Calu3 (cell line): ENCODE measurements around the gene ARHGEF26. TPM values are rescaled to one million over a fixed set of nuclear protein-coding genes. Genes with fewer than 3 reads are reported as not detected.

Source experiments
- BruUV-seq: library from RNA; stranded (reverse); fragments of 400-500 nt; replicated peaks from 2 replicates; lab custom pipeline; 2021; lab: Mats Ljungman, UMichigan
- CTCF ChIA-PET: fragments of 300-600 bp; sonication (Branson Sonifier 250); formaldehyde crosslinking; loops from one replicate; lab custom pipeline; 2022; ENCODE audit warnings: antibody characterized with exemption; lab: Charles Lee
- DNase-seq: peaks from one replicate; pipeline ENCODE4 v3.0.0; 2022
- H3K27ac Mint-ChIP-seq: one replicate; pipeline ENCODE4 v1.8.0; 2022; ENCODE audit warnings: mixed read lengths; ENCODE audit not compliant: unreplicated experiment
- H3K27me3 Mint-ChIP-seq: one replicate; pipeline ENCODE4 v1.8.0; 2022; ENCODE audit warnings: mixed read lengths; ENCODE audit not compliant: unreplicated experiment
- H3K36me3 Mint-ChIP-seq: one replicate; pipeline ENCODE4 v1.8.0; 2022; ENCODE audit warnings: mild to moderate bottlenecking, moderate library complexity, mixed read lengths; ENCODE audit not compliant: insufficient read depth, unreplicated experiment
- H3K4me1 Mint-ChIP-seq: one replicate; pipeline ENCODE4 v1.8.0; 2022; ENCODE audit warnings: mild to moderate bottlenecking, low read depth, mixed read lengths; ENCODE audit not compliant: unreplicated experiment
- H3K4me3 Mint-ChIP-seq: one replicate; pipeline ENCODE4 v1.8.0; 2022; ENCODE audit warnings: mild to moderate bottlenecking, low read depth, moderate library complexity, mixed read lengths; ENCODE audit not compliant: unreplicated experiment
- H3K9me3 Mint-ChIP-seq: one replicate; pipeline ENCODE4 v1.8.0; 2022; ENCODE audit warnings: low read depth, mixed read lengths; ENCODE audit not compliant: unreplicated experiment
- intact Hi-C: fragments of 100-400 bp; cut with micrococcal nuclease; formaldehyde crosslinking; loops from one replicate; pipeline ENCODE4 v1.10.0; 2022; ENCODE audit not compliant: unreplicated experiment
- total RNA-seq: library from RNA; stranded (reverse); gene quantifications from 2 replicates; pipeline ENCODE4 v1.2.3, GENCODE V29; 2022
- TF ChIP-seq, protein P1 (sequence below): fragments of 200-600 bp; IDR thresholded peaks from one replicate; pipeline ENCODE4 v1.8.0; 2022; ENCODE audit warnings: antibody characterized with exemption; ENCODE audit not compliant: unreplicated experiment

The ARHGEF26 gene
- total RNA-seq, 1 experiment from 2014 or later, result 21.4 TPM

DNA sequence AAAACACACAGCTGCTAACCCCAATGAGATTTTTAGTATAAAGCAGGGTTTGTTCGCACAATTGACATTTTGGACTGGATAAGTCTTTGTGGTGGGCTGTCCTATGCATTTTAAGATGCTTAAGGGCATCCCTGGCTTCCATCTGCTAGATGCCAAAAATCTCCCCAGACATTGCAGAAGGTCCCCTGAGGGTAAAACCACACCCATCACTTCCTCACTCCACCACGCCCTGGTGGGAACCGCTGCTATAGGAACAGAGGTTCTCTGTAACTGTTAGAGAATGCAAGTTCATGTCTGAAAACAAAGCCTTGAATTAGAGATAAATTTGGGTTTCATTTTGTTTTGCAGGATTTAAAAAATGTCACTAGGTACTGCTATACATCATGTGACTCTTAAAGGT lies 67.7 kb downstream of the ARHGEF26 start:
- H3K27me3 Mint-ChIP-seq, result no peaks in the 10 kb centered on the region
- no peak overlapping the region for H3K4me3 Mint-ChIP-seq
- DNase-seq, result no peak
- CTCF ChIA-PET, result interaction anchor here (0.6 kb wide), 1 partner anchor 99 kb away, joined by 4 read pairs; no protein-coding TSS in a partner anchor
- TF ChIP-seq, protein P1, sequence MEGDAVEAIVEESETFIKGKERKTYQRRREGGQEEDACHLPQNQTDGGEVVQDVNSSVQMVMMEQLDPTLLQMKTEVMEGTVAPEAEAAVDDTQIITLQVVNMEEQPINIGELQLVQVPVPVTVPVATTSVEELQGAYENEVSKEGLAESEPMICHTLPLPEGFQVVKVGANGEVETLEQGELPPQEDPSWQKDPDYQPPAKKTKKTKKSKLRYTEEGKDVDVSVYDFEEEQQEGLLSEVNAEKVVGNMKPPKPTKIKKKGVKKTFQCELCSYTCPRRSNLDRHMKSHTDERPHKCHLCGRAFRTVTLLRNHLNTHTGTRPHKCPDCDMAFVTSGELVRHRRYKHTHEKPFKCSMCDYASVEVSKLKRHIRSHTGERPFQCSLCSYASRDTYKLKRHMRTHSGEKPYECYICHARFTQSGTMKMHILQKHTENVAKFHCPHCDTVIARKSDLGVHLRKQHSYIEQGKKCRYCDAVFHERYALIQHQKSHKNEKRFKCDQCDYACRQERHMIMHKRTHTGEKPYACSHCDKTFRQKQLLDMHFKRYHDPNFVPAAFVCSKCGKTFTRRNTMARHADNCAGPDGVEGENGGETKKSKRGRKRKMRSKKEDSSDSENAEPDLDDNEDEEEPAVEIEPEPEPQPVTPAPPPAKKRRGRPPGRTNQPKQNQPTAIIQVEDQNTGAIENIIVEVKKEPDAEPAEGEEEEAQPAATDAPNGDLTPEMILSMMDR, result no peak
- no peaks in the 10 kb centered on the region for H3K36me3 Mint-ChIP-seq
- BruUV-seq, result no TSS peak
- H3K9me3 Mint-ChIP-seq, result no peaks in the 10 kb centered on the region
- intact Hi-C loops, result no loop called here
- no peak overlapping the region for H3K27ac Mint-ChIP-seq
- H3K4me1 Mint-ChIP-seq, result no peaks in the 10 kb centered on the region

DNA sequence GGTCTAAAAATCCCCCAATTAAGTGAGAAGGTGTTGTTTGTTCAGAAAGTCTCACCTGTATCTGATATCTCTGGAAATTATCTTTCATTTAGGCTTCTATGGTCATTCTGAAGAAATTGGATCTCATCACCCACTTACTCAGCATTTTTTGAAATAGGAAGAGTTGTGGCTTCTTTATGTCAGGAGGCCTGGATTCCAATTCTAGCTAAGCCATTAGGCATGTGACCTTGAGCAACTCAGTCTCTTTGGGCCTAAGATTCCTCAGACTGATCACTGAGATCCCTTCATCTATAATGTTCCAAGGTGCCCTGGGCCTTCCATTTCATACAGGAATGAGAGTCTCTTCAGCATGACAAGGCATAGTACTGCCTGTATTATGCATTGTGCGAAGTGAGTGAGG lies 70.3 kb downstream of the ARHGEF26 start:
- CTCF ChIA-PET, result no interaction called here
- Mint-ChIP-seq H3K4me3 (no peak overlapping the region), H3K27me3 (no peaks in the 10 kb centered on the region), H3K4me1 (no peaks in the 10 kb centered on the region), H3K9me3 (no peaks in the 10 kb centered on the region), H3K36me3 (peaks cover 5% of the 10 kb centered on the region), H3K27ac (no peak overlapping the region)
- BruUV-seq, result no TSS peak
- intact Hi-C loops, result no loop called here
- no peak for DNase-seq
- TF ChIP-seq, protein P1, result no peak

DNA sequence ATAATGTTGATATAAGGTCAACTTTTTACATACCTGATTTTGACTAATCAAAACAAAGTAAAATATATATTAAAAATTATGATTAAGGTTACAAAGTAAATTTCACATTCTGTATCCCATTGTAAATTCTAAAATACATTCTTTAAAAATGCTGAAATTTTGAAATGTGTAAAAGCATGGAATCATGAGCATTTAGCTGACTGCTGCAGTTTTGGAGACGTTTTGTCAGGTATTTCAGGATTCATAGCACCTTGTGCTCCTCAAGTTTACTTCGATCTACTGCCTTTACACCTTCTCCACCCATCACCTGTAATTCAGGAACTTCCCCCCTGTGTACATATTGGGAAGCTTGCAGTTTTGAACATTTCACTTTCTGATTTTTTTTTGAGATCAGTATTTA lies 71.0 kb downstream of the ARHGEF26 start:
- intact Hi-C loops, result no loop called here
- DNase-seq, result no peak
- Mint-ChIP-seq H3K9me3 (no peaks in the 10 kb centered on the region), H3K4me1 (no peaks in the 10 kb centered on the region), H3K27ac (no peak overlapping the region), H3K4me3 (no peak overlapping the region), H3K36me3 (peaks cover 5% of the 10 kb centered on the region), H3K27me3 (no peaks in the 10 kb centered on the region)
- TF ChIP-seq, protein P1, result no peak
- no TSS peak for BruUV-seq
- CTCF ChIA-PET, result no interaction called here

DNA sequence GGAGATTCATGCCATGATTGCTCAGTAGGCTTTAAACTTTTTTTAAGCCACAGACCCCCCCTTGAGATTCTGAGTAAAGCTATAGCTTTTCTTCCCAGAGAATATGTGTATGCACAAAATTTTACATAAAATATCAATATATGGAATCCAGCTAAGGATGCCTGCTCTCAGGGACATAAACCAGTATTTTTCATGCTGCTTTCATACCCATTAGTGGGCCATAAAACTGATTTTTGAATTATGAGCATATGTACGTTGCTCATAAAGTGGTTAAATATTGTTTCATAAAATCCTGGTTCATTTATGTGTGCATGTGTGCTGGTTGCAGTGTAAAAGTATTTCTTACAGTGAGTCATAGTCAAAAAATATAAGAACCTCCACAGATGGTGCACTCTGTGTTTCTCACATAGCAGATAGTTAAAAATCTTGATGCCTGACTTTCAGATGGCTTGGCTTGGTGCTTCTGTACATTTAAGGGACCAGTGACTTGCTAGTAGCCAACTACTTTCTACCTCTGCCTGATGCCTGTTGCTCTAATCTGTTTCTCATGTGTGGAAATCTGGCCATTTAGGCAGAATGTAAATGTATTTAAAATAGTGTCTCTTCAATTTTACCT lies 71.9 kb downstream of the ARHGEF26 start:
- peaks cover 5% of the 10 kb centered on the region for H3K36me3 Mint-ChIP-seq
- intact Hi-C loops, result no loop called here
- no peaks in the 10 kb centered on the region for H3K27me3 Mint-ChIP-seq
- no peak overlapping the region for H3K4me3 Mint-ChIP-seq
- CTCF ChIA-PET, result no interaction called here
- TF ChIP-seq, protein P1, result no peak
- DNase-seq, result no peak
- H3K9me3 Mint-ChIP-seq, result no peaks in the 10 kb centered on the region
- no TSS peak for BruUV-seq
- H3K4me1 Mint-ChIP-seq, result no peaks in the 10 kb centered on the region
- no peak overlapping the region for H3K27ac Mint-ChIP-seq
